NCI-H82 treated with DMSO at 0.1 percent for 48 hours (cell line): ENCODE results near the gene KRT26.

Experiments used
- DNase-seq: peaks from one replicate; lab custom pipeline; 2025; ENCODE audit not compliant: unreplicated experiment; lab: John Stamatoyannopoulos, UW

Gene KRT26

DNA sequence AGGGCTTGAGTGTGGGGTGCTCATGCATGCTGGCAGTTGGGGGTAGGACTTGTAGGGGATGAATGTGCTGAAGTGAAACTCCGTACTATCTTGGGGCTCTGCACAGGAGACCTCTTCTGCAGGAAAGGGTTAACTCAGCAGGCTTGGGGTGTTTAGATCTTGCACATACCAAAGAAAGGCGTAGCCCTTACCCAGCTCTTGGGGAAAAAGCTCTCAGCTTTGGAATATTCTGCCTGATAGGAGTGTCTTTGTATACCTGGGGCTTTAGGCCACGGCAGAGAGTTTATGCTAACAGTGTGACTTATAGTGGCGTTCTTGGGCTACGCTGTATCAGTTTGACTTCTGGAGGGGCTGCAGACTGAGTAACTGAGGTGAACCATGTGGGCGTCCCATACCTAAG is 38.0 kb downstream of the KRT26 start:
- no peak for DNase-seq

DNA sequence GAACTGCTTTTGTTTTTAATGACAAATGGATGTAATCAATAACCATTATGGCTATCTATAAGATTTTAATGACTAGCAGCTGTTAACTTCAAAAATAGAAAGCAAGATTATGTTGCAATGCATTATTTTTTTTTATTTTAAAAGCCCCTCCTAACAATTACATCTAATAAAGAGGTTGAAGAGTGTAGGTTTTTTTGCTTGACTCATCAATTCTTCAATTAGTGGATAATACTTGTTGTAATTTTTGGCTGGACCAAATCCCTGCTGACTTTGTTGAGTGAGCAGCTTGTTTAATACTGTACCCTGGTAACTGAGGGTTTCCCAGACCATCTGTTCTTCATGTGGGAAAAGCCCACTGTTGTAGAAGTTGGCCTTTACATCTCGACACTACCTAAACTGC is 41.0 kb downstream of the KRT26 start:
- DNase-seq = no peak

DNA sequence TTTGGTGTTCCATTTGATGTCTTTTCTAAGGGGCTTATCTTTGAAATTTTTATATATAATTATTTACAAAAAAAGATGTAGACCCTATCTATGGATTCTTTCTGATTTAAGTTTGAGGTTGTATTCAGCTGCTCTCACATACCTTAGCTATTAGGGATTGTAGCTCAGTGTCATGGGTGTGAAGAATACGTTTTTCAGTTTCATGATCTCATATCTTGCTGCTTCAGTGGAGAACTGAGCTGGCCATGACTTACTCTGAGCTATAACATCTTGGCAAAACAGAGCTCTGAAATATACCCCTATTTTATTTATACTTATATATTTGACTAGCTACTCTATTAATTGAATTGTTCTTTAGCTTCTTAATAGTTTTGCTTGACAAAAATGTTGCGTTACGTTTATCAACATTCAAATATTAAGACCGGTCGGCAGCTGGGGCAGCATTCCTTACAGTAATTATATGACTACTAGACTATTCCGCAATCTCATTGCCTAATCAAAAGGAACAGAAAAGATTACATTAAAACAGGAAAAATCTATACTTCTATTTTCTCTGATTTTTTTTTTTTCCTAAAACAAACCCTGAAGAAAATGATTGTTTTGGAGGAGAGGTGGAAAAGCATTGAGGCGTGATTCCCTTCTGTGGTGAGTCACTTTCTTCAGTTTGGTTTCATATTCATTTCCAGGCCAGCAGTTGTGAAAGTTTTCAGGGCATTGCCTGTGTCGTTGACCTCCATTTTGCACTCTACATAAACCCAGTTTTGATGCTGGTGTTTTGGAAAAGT is 44.4 kb downstream of the KRT26 start:
- no peak for DNase-seq

- no peak for DNase-seq
These were observed 45.1 kb downstream of the KRT26 start for GRCh38 chr17:40726919-40727318.

GRCh38 chr17:40724656-40725055 is 47.3 kb downstream of the KRT26 start:
- DNase-seq = no peak

GRCh38 chr17:40722241-40722640 is 49.8 kb downstream of the KRT26 start:
- DNase-seq = no peak

GRCh38 chr17:40720899-40721298 is 51.1 kb downstream of the KRT26 start:
- no peak for DNase-seq

DNA sequence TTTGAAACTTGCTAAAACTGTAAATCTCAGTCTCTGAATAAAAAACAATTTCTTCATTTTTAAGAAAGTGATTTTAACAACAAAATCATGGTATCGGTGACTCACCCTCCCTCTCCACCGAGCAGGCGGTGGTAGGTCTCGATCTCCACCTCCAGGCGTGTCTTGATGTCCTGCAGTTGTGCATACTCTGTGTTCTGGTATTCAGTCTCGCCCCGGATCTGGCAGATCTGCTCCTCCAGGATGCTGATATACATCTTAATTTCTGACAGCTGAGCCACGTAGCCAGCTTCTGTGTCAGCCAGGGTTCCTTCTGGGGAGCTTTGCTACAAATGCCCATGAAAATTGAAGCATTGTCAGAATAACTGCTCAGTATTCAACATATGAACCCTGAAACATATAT is 53.1 kb downstream of the KRT26 start:
- no peak for DNase-seq

DNA sequence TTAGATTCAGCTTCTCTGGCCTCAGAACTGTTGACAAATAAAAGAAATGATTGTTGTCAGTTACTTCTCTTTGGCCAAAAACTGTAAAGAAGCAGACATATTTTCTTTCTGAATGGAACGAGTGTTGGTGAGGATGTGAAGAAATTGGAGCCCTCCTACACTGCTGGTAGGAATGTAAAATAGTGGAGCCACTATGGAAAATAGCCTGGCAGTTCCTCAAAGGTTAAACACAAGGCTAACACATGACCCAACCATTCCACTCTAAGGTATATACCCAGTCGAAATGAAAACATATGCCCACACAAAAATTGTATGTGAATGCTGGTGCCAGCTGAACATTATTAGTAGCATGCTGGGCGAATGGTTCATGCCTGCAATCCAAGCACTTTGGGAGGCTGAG is 54.2 kb downstream of the KRT26 start:
- DNase-seq = no peak
